ENCODE measurements around the gene TNFRSF11A. TPM values are rescaled to one million over a fixed set of nuclear protein-coding genes. Genes with fewer than 3 reads are reported as not detected.

TNFRSF11A gene
- total RNA-seq, 1 donor from 2014 or later, result 0.75 TPM

DNA sequence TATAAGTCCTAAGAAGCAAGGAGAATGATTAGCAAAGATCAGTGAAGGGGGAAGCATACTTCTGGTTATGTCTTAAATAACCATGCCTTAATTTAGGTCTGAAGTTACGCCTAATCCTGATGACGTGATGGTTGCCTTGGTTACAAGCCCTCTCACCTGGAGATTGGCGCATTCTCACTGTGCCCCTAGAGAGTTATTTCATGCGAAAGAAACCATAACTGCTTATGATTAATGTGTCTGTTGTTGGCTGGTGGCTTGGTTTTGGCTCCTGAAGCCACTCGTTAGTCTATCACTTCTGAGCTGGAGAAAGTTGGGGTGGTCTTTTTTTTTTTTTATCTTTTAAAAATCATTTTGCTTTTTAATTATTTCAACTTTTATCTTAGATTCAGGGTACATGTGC lies 47.0 kb downstream of the TNFRSF11A start:
- FAIRE-seq (no peak), DNase-seq (ENCODE audit: low read depth) (no peak)
- no peak overlapping the region for H3K27ac Mint-ChIP-seq (ENCODE audit: unreplicated experiment)

DNA sequence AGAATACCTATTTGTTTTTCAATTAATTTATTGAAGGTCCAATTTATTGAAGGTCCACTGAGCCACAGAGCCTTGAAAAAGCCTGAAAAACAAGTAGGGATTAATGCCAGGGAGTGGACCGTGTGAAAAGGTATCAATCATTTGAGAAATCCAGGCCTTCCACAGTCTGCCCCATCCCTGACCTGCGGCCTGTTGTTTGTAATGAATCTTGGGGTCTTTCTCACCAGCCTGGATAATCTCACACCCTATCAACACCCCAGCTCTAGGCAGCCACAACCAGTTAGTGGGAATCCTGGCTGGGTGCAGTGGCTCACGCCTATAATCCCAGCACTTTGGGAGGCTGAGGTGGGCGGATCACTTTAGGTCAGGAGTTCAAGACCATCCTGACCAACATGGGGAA lies 47.8 kb downstream of the TNFRSF11A start:
- no peaks in the 10 kb centered on the region for H3K4me1 Mint-ChIP-seq (ENCODE audit: low read depth, unreplicated experiment)
- H3K27me3 ChIP-seq (ENCODE audit: insufficient read depth, low read length), result no peaks in the 10 kb centered on the region
- H3K4me2 ChIP-seq (ENCODE audit: low read length), result no peak overlapping the region
- H3K4me3 ChIP-seq (ENCODE audit: insufficient read depth, low read depth, low read length), result no peak overlapping the region
- no peak overlapping the region for H3K4me3 Mint-ChIP-seq (ENCODE audit: unreplicated experiment)
- TF ChIP-seq, protein P1, sequence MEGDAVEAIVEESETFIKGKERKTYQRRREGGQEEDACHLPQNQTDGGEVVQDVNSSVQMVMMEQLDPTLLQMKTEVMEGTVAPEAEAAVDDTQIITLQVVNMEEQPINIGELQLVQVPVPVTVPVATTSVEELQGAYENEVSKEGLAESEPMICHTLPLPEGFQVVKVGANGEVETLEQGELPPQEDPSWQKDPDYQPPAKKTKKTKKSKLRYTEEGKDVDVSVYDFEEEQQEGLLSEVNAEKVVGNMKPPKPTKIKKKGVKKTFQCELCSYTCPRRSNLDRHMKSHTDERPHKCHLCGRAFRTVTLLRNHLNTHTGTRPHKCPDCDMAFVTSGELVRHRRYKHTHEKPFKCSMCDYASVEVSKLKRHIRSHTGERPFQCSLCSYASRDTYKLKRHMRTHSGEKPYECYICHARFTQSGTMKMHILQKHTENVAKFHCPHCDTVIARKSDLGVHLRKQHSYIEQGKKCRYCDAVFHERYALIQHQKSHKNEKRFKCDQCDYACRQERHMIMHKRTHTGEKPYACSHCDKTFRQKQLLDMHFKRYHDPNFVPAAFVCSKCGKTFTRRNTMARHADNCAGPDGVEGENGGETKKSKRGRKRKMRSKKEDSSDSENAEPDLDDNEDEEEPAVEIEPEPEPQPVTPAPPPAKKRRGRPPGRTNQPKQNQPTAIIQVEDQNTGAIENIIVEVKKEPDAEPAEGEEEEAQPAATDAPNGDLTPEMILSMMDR (IDR thresholded peaks at IDR 0.05; ENCODE audit: insufficient read depth, low read depth, low read length), result no peak
- no peak for TF ChIP-seq EZH2 (IDR thresholded peaks at IDR 0.05; ENCODE audit: insufficient read depth, low read length)
- FAIRE-seq, result no peak
- no peaks in the 10 kb centered on the region for H3K9me3 ChIP-seq (ENCODE audit: insufficient read depth, low read depth, low read length)
- peaks cover 7% of the 10 kb centered on the region for H3K36me3 Mint-ChIP-seq (ENCODE audit: low read depth, unreplicated experiment)
- no peak overlapping the region for H3K27ac Mint-ChIP-seq (ENCODE audit: unreplicated experiment)
- H4K20me1 ChIP-seq (ENCODE audit: insufficient read depth, low read length), result no peaks in the 10 kb centered on the region
- no peak overlapping the region for H3K9ac ChIP-seq (ENCODE audit: low read length)
- H3K36me3 ChIP-seq (ENCODE audit: insufficient read depth, low read length), result no peaks in the 10 kb centered on the region
- H3K27ac ChIP-seq (ENCODE audit: low read depth, low read length), result no peak overlapping the region
- no peaks in the 10 kb centered on the region for H3K9me3 Mint-ChIP-seq (ENCODE audit: unreplicated experiment)
- no peak for DNase-seq (ENCODE audit: low read depth)
- peaks cover 10% of the 10 kb centered on the region for H3K27me3 Mint-ChIP-seq (ENCODE audit: low read depth, unreplicated experiment)
- H3K4me1 ChIP-seq (ENCODE audit: insufficient read depth, low read length), result no peaks in the 10 kb centered on the region
- H3K79me2 ChIP-seq (ENCODE audit: insufficient read depth, low read length), result no peaks in the 10 kb centered on the region
- no peak overlapping the region for H2AFZ ChIP-seq (ENCODE audit: low read depth, low read length)

More for the DNA sequence above, 47.0 kb downstream of the TNFRSF11A start:
- H3K27ac ChIP-seq (ENCODE audit: low read depth, low read length), result no peak overlapping the region
- Mint-ChIP-seq H3K9me3 (ENCODE audit: unreplicated experiment) (no peaks in the 10 kb centered on the region), H3K36me3 (ENCODE audit: low read depth, unreplicated experiment) (peaks cover 7% of the 10 kb centered on the region), H3K27me3 (ENCODE audit: low read depth, unreplicated experiment) (peaks cover 10% of the 10 kb centered on the region), H3K4me3 (ENCODE audit: unreplicated experiment) (no peak overlapping the region), H3K4me1 (ENCODE audit: low read depth, unreplicated experiment) (no peaks in the 10 kb centered on the region)
- H3K79me2 ChIP-seq (ENCODE audit: insufficient read depth, low read length), result no peaks in the 10 kb centered on the region
- H3K4me2 ChIP-seq (ENCODE audit: low read length), result no peak overlapping the region
- TF ChIP-seq EZH2 (IDR thresholded peaks at IDR 0.05; ENCODE audit: insufficient read depth, low read length), result no peak
- TF ChIP-seq, protein P1 (IDR thresholded peaks at IDR 0.05; ENCODE audit: insufficient read depth, low read depth, low read length), result no peak
- H2AFZ ChIP-seq (ENCODE audit: low read depth, low read length), result no peak overlapping the region
- no peak overlapping the region for H3K4me3 ChIP-seq (ENCODE audit: insufficient read depth, low read depth, low read length)
- no peaks in the 10 kb centered on the region for H3K4me1 ChIP-seq (ENCODE audit: insufficient read depth, low read length)
- H3K9me3 ChIP-seq (ENCODE audit: insufficient read depth, low read depth, low read length), result no peaks in the 10 kb centered on the region
- no peak overlapping the region for H3K9ac ChIP-seq (ENCODE audit: low read length)
- H3K36me3 ChIP-seq (ENCODE audit: insufficient read depth, low read length), result no peaks in the 10 kb centered on the region
- no peaks in the 10 kb centered on the region for H3K27me3 ChIP-seq (ENCODE audit: insufficient read depth, low read length)
- no peaks in the 10 kb centered on the region for H4K20me1 ChIP-seq (ENCODE audit: insufficient read depth, low read length)

DNA sequence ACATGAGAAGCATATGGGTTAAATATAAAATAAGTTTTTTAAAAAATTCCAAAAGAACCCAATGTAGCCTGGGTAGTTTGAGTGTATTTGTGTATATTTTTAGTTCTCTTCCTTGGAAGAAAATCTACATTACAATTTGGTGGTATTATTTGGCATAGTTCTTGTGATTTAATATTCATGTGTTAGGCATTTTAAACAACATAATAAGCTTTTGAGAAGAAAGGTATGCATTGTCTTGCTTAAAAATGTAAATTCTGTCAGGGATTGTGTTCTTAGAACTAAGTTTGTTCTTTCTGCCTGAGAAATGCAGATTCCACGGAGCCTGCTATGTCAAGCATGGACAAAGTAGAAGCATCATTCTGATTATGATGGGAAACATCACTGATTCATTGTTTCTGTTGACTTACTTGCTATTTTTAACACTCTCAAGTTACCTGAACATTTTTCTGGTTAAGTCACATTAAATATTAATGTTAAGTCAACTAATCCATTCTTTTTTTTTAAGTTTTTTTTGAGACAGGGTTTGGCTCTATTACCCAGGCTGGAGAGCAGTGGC lies 49.4 kb downstream of the TNFRSF11A start:
- Histone ChIP-seq H3K4me3 (ENCODE audit: insufficient read depth, low read depth, low read length) (no peak overlapping the region), H3K9me3 (ENCODE audit: insufficient read depth, low read depth, low read length) (no peaks in the 10 kb centered on the region), H3K79me2 (ENCODE audit: insufficient read depth, low read length) (no peaks in the 10 kb centered on the region), H3K27ac (ENCODE audit: low read depth, low read length) (no peak overlapping the region), H3K27me3 (ENCODE audit: insufficient read depth, low read length) (no peaks in the 10 kb centered on the region), H3K9ac (ENCODE audit: low read length) (no peak overlapping the region), H2AFZ (ENCODE audit: low read depth, low read length) (no peak overlapping the region), H3K36me3 (ENCODE audit: insufficient read depth, low read length) (no peaks in the 10 kb centered on the region), H3K4me2 (ENCODE audit: low read length) (no peak overlapping the region), H3K4me1 (ENCODE audit: insufficient read depth, low read length) (no peaks in the 10 kb centered on the region), H4K20me1 (ENCODE audit: insufficient read depth, low read length) (no peaks in the 10 kb centered on the region)
- DNase-seq (ENCODE audit: low read depth) (no peak), FAIRE-seq (no peak)
- no peak for TF ChIP-seq EZH2 (IDR thresholded peaks at IDR 0.05; ENCODE audit: insufficient read depth, low read length)
- TF ChIP-seq, protein P1 (IDR thresholded peaks at IDR 0.05; ENCODE audit: insufficient read depth, low read depth, low read length), result no peak
- peaks cover 3% of the 10 kb centered on the region for H3K4me1 Mint-ChIP-seq (ENCODE audit: low read depth, unreplicated experiment)
- no peaks in the 10 kb centered on the region for H3K9me3 Mint-ChIP-seq (ENCODE audit: unreplicated experiment)
- H3K4me3 Mint-ChIP-seq (ENCODE audit: unreplicated experiment), result no peak overlapping the region
- H3K36me3 Mint-ChIP-seq (ENCODE audit: low read depth, unreplicated experiment), result peaks cover 2% of the 10 kb centered on the region
- H3K27me3 Mint-ChIP-seq (ENCODE audit: low read depth, unreplicated experiment), result peaks cover 10% of the 10 kb centered on the region
- H3K27ac Mint-ChIP-seq (ENCODE audit: unreplicated experiment), result no peak overlapping the region

Measured in astrocyte (in vitro differentiated cells and primary cell).